Esophagus mucosa (tissue), 1 donor: Measurements from ENCODE around the gene SLC35G1. TPM values are rescaled to one million over a fixed set of nuclear protein-coding genes. Genes with fewer than 3 reads are reported as not detected.

Experiments
- ATAC-seq: fragments of 200-7000 bp; cut with Tn5 transposase; one replicate; pipeline ENCODE4 v1.9.1; 2020
- total RNA-seq: library from RNA; stranded (reverse); gene quantifications from one replicate; pipeline ENCODE4 v1.2.4, GENCODE V29; 2023
- donor health status: DM: yes; HTN: yes; CAD: no.

SLC35G1 gene
- total RNA-seq = 1.8 TPM

GRCh38 chr10:93893646-93894515 is at the start of gene SLC35G1:
Gene SLC35G1 (plus strand): TSS chr10:93893978. CDS start chr10:93894034, 56 bp downstream.
- ATAC-seq = peak; percentile 85

- ATAC-seq = no peak
Observed at GRCh38 chr10:93844979-93845626, 48.7 kb upstream of the SLC35G1 start.

- ATAC-seq = no peak
Observed at GRCh38 chr10:93849593-93849992, 44.2 kb upstream of the SLC35G1 start.

GRCh38 chr10:93850031-93851015 is 43.5 kb upstream of the SLC35G1 start:
- ATAC-seq = no peak

GRCh38 chr10:93851169-93851568 is 42.6 kb upstream of the SLC35G1 start:
- ATAC-seq = no peak

GRCh38 chr10:93852476-93853095 is 41.2 kb upstream of the SLC35G1 start:
- ATAC-seq = no peak

- no peak for ATAC-seq
Observed at GRCh38 chr10:93854975-93855374, 38.8 kb upstream of the SLC35G1 start.

- no peak for ATAC-seq
Observed at GRCh38 chr10:93856349-93857145, 37.2 kb upstream of the SLC35G1 start.

- ATAC-seq = no peak
Observed at GRCh38 chr10:93859049-93859655, 34.6 kb upstream of the SLC35G1 start.

GRCh38 chr10:93861825-93862224 is 32.0 kb upstream of the SLC35G1 start:
- no peak for ATAC-seq

- ATAC-seq = no peak
Observed at GRCh38 chr10:93865794-93866425, 27.9 kb upstream of the SLC35G1 start.

GRCh38 chr10:93867525-93867924 is 26.3 kb upstream of the SLC35G1 start:
- ATAC-seq = no peak

GRCh38 chr10:93871671-93872204 is 22.0 kb upstream of the SLC35G1 start:
- ATAC-seq = no peak

GRCh38 chr10:93872375-93873158 is 21.2 kb upstream of the SLC35G1 start:
- ATAC-seq = no peak

GRCh38 chr10:93873420-93874115 is 20.2 kb upstream of the SLC35G1 start:
- ATAC-seq = no peak

GRCh38 chr10:93874309-93875031 is 19.3 kb upstream of the SLC35G1 start:
- no peak for ATAC-seq

- ATAC-seq = no peak
Observed at GRCh38 chr10:93875032-93875358, 18.8 kb upstream of the SLC35G1 start.

- no peak for ATAC-seq
Observed at GRCh38 chr10:93876381-93876780, 17.4 kb upstream of the SLC35G1 start.
